Sigmoid colon (tissue), 3 donors: Measurements from ENCODE around the gene NTRK3.
A peak's percentile ranks its signal among the peaks of the same experiment; 100 is the strongest.

Experiments
- POLR2A ChIP-seq, 2 donors: fragments of 450-650 bp; IDR thresholded peaks; one replicate each; pipeline ENCODE4 v1.6.1; 2016; ENCODE audit warnings: antibody characterized with exemption in 2 of 2, mild to moderate bottlenecking in 2 of 2, moderate library complexity in 2 of 2
- TF ChIP-seq, protein P1 (sequence below), 4 experiments: fragments of 450-650 bp in 3 of 4; fragments of 200-600 bp in 1 of 4; IDR thresholded peaks; one replicate each; pipeline ENCODE4 v1.5.1; 2016 to 2019; ENCODE audit warnings: antibody characterized with exemption in 4 of 4, mild to moderate bottlenecking in 3 of 4, moderate library complexity in 2 of 4

DNA sequence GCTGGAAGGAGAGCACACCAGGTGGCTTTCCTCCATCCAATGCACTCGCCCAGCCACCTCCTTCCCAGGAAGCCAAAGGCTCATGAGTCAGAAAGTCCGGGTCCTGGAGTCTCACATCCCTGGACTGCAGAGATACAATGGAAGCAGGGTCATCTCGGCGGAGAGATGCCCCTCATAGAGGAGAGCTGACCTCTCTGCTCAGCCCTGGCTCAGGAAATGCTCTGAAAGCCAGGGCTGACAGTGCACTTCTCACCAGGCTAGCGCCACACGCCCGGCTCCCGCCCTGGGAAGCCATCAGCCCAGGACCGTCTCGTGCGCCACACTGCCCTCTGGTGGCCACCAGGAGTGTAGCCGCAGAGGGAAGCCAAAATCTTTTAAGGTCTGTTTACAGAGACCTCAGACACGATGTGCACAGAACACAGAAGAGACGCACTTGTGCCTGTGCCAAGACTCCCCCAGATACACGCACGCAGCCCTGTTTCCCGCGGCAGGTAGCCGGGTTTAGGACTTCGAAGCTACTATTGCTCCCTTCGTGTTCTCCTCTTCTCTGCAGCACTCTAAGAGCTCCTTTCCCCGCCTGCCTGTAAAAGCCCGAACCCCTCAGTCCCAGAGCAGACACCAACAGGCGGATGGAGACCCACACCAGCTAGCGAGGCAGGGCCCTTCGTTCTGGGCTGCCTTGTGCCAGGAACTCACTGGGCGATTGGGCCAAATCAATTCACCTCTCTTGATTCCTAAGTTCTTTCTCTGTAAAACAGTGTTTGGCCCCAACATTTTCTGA lies 9.7 kb downstream of the NTRK3 start:
- no peak for TF ChIP-seq POLR2A (IDR thresholded peaks at IDR 0.05)
- TF ChIP-seq, protein P1, sequence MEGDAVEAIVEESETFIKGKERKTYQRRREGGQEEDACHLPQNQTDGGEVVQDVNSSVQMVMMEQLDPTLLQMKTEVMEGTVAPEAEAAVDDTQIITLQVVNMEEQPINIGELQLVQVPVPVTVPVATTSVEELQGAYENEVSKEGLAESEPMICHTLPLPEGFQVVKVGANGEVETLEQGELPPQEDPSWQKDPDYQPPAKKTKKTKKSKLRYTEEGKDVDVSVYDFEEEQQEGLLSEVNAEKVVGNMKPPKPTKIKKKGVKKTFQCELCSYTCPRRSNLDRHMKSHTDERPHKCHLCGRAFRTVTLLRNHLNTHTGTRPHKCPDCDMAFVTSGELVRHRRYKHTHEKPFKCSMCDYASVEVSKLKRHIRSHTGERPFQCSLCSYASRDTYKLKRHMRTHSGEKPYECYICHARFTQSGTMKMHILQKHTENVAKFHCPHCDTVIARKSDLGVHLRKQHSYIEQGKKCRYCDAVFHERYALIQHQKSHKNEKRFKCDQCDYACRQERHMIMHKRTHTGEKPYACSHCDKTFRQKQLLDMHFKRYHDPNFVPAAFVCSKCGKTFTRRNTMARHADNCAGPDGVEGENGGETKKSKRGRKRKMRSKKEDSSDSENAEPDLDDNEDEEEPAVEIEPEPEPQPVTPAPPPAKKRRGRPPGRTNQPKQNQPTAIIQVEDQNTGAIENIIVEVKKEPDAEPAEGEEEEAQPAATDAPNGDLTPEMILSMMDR (IDR thresholded peaks at IDR 0.05) = peak; percentile 71 to 96 (median 91)
